HepG2 (cell line): Measurements from ENCODE around the gene PDSS2. TPM values are rescaled to one million over a fixed set of nuclear protein-coding genes. Genes with fewer than 3 reads are reported as not detected.

ENCODE experiments used
- BRCA1 ChIP-seq: sonication (generic); formaldehyde crosslinking; IDR thresholded peaks from 2 replicates; pipeline ENCODE4 v1.4.0; 2020; ENCODE audit warnings: missing genetic modification reagents
- ETV5 ChIP-seq: IDR thresholded peaks from 2 replicates; pipeline ENCODE4 v1.6.1; 2018; ENCODE audit warnings: missing biosample characterization, missing genetic modification reagents, inconsistent platforms, borderline replicate concordance
- FOSL2 ChIP-seq: sonication (generic); formaldehyde crosslinking; IDR thresholded peaks from 2 replicates; pipeline ENCODE4 v1.4.0; 2020; ENCODE audit warnings: missing genetic modification reagents
- GATAD1 ChIP-seq: IDR thresholded peaks from 2 replicates; pipeline ENCODE4 v1.6.1; 2016; ENCODE audit warnings: missing genetic modification reagents, missing compliant biosample characterization
- HNF1A ChIP-seq, 2 experiments: sonication (generic) in 1 of 2; formaldehyde crosslinking in 1 of 2; IDR thresholded peaks; 2 replicates each; pipeline versions ENCODE4 v1.4.0 to v1.6.1; 2016 to 2020; ENCODE audit warnings: borderline replicate concordance in 1 of 2, low read depth in 1 of 2, mild to moderate bottlenecking in 1 of 2, missing genetic modification reagents in 1 of 2
- NR2F6 ChIP-seq, 2 experiments: IDR thresholded peaks; 2 replicates each; pipeline ENCODE4 v1.6.1; 2016; ENCODE audit warnings: antibody characterized with exemption in 1 of 2, mild to moderate bottlenecking in 1 of 2
- ONECUT2 ChIP-seq: sonication (generic); formaldehyde crosslinking; IDR thresholded peaks from 2 replicates; pipeline ENCODE4 v1.4.0; 2020; ENCODE audit warnings: missing genetic modification reagents
- POLR2G ChIP-seq: fragments of 200-400 bp; formaldehyde crosslinking; IDR thresholded peaks from 2 replicates; pipeline ENCODE4 v1.6.1; 2018; ENCODE audit warnings: mild to moderate bottlenecking, low read depth, low read length, moderate library complexity
- PRDM15 ChIP-seq: sonication (generic); formaldehyde crosslinking; IDR thresholded peaks from 2 replicates; pipeline ENCODE4 v1.4.0; 2020; ENCODE audit warnings: missing genetic modification reagents
- RAD21 ChIP-seq: fragments of 450-650 bp; formaldehyde crosslinking; IDR thresholded peaks from 2 replicates; pipeline ENCODE4 v1.5.0; 2020; ENCODE audit warnings: mild to moderate bottlenecking
- SOX5 ChIP-seq: IDR thresholded peaks from 2 replicates; pipeline ENCODE4 v1.6.1; 2016; ENCODE audit warnings: borderline replicate concordance
- TFAP4 ChIP-seq: sonication (generic); IDR thresholded peaks from 2 replicates; pipeline ENCODE4 v1.6.1; 2016; ENCODE audit warnings: low read depth, borderline replicate concordance
- ZFP62 ChIP-seq: sonication (generic); formaldehyde crosslinking; IDR thresholded peaks from 2 replicates; pipeline ENCODE4 v1.4.0; 2020; ENCODE audit warnings: missing genetic modification reagents
- ZMYM4 ChIP-seq: sonication (generic); formaldehyde crosslinking; IDR thresholded peaks from 2 replicates; pipeline ENCODE4 v1.8.1; 2023; ENCODE audit warnings: mild to moderate bottlenecking, missing genetic modification reagents
- ZNF264 ChIP-seq: sonication (generic); formaldehyde crosslinking; IDR thresholded peaks from 2 replicates; pipeline ENCODE4 v1.4.0; 2020; ENCODE audit warnings: missing genetic modification reagents
- ZNF605 ChIP-seq: sonication (generic); formaldehyde crosslinking; IDR thresholded peaks from 2 replicates; pipeline ENCODE4 v1.8.0; 2022; ENCODE audit warnings: mild to moderate bottlenecking, missing genetic modification reagents
- ZNF777 ChIP-seq: sonication (generic); formaldehyde crosslinking; IDR thresholded peaks from 2 replicates; pipeline ENCODE4 v1.4.0; 2020; ENCODE audit warnings: missing genetic modification reagents
- polyA plus RNA-seq, 8 experiments: library from polyadenylated mRNA; depleted of rRNA in 3 of 8; stranded (reverse) in 7 of 8; unstranded in 1 of 8; fragments of >200 nt; fragmentation: Illumina TruSeq in 4 of 8; extraction: Trizol in 4 of 8; gene quantifications; 2 replicates each; pipeline versions ENCODE4 v1.2.1 to v1.2.3, GENCODE V29; 2011 to 2016; ENCODE audit warnings: low read depth in 4 of 8, missing spikeins in 1 of 8, mixed read lengths in 1 of 8; ENCODE audit not compliant: insufficient read depth in 1 of 8
- total RNA-seq, 5 experiments: library from RNA; depleted of rRNA; stranded (reverse); fragments of >200 nt; fragmentation: Illumina TruSeq; extraction: Trizol; gene quantifications; 2 replicates each; pipeline ENCODE4 v1.2.3, GENCODE V29; 2016; ENCODE audit warnings: low read depth in 1 of 5
- TF ChIP-seq, protein P1 (sequence below): sonication (generic); formaldehyde crosslinking; IDR thresholded peaks from 2 replicates; pipeline ENCODE4 v1.4.0; 2020; ENCODE audit warnings: missing genetic modification reagents

Gene PDSS2
- total and polyA plus RNA-seq, 2 of the 13 experiments (the other 11 are each of a cell fraction or from before 2014, with no cell fraction given): 16.2 to 17.0 TPM

DNA sequence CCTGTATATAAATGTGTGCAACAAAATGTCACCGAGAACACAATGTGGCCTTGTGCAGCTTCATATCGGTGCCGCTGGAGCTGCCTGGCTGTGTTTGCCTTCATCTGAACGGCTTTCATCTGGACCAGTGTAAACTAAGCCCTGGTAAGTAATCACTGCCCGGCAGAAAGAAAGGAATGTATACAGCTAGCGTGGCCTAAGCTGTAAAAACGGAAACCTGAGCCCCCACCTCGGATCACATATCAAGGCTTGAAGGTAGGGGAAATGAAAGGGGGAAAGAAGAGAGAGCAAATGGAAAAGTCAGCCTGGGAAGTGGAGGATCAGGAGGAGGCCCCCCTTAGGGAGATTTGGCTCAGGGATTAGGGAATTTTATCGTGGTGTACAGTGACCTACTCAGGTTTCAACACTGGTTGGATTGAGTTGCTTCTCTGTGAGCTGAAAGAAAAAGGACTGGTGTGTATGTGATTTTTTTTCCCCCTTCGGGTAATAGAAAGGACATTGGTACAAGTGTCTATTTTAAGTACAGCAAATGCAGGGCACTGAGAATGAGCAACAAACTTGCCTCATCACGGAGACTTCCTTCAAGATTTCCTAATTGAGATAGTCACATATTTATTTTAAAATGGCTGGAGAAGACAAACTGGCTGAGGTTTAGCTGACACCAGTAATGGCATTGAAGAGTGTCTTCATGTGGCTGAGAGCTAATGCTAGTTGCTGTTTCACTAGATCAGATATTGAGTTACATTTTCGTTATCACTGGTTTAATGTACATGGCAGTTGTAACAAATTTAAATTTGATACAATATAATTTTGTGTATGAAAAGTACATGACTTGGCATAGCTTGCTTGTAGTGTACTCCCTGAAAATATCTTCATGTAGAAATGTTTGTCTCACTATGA, 34.0 kb upstream of the PDSS2 start (continued):
- TF ChIP-seq POLR2G: peak; percentile 35; the same call in 1 of the 2 replicates
- TF ChIP-seq ZNF777: 0 out of 2 replicates have a peak, but pooled peaks have one; percentile 31
- TF ChIP-seq ONECUT2 (CRISPR knock-in tag): no peak
- TF ChIP-seq RAD21 (CRISPR knock-in tag): no peak
- TF ChIP-seq ZNF605 (CRISPR knock-in tag): peak; percentile 74
- peak; percentile 67 for TF ChIP-seq FOSL2
- TF ChIP-seq, protein P1, sequence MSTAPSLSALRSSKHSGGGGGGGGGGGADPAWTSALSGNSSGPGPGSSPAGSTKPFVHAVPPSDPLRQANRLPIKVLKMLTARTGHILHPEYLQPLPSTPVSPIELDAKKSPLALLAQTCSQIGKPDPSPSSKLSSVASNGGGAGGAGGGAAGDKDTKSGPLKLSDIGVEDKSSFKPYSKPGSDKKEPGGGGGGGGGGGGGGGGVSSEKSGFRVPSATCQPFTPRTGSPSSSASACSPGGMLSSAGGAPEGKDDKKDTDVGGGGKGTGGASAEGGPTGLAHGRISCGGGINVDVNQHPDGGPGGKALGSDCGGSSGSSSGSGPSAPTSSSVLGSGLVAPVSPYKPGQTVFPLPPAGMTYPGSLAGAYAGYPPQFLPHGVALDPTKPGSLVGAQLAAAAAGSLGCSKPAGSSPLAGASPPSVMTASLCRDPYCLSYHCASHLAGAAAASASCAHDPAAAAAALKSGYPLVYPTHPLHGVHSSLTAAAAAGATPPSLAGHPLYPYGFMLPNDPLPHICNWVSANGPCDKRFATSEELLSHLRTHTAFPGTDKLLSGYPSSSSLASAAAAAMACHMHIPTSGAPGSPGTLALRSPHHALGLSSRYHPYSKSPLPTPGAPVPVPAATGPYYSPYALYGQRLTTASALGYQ (CRISPR knock-in tag): peak; percentile 75
- TF ChIP-seq PRDM15 (CRISPR knock-in tag): no peak
- TF ChIP-seq HNF1A (IDR thresholded peaks at IDR 0.05; ENCODE audit: low read depth): peak; percentile 7; the same call in 1 of the 2 replicates
- TF ChIP-seq HNF1A (CRISPR knock-in tag; IDR thresholded peaks at IDR 0.05; ENCODE audit: borderline replicate concordance): peak; percentile 76; the same call in 1 of the 2 replicates
- TF ChIP-seq ZMYM4: peak; percentile 84
- no peak for TF ChIP-seq NR2F6 (IDR thresholded peaks at IDR 0.05)
- peak; percentile 63; the same call in 1 of the 2 replicates for TF ChIP-seq NR2F6 (CRISPR knock-in tag; IDR thresholded peaks at IDR 0.05)
- TF ChIP-seq ZFP62 (CRISPR knock-in tag): no peak
- TF ChIP-seq TFAP4: peak; percentile 82; the same call in 1 of the 2 replicates
- peak; percentile 85; the same call in 1 of the 2 replicates for TF ChIP-seq SOX5 (CRISPR knock-in tag)
- TF ChIP-seq ETV5: peak; percentile 52; the same call in 1 of the 2 replicates
- 0 out of 2 replicates have a peak, but pooled peaks have one; percentile 49 for TF ChIP-seq ZNF264
- peak; percentile 56; the same call in 1 of the 2 replicates for TF ChIP-seq BRCA1
- 0 out of 2 replicates have a peak, but pooled peaks have one; percentile 23 for TF ChIP-seq GATAD1
